Hepatocyte (in vitro differentiated cells): ENCODE results near the gene MYRIP.

ENCODE experiments used
- EZH2 ChIP-seq: fragments of 200-600 bp; sonication (generic); IDR thresholded peaks from 2 replicates; pipeline ENCODE4 v1.6.1; 2016; ENCODE audit warnings: antibody characterized with exemption, mild to moderate bottlenecking, borderline replicate concordance
- TF ChIP-seq, protein P1 (sequence below): fragments of 200-600 bp; sonication (generic); IDR thresholded peaks from 2 replicates; pipeline ENCODE4 v1.5.1; 2016; ENCODE audit warnings: antibody characterized with exemption, mild to moderate bottlenecking; ENCODE audit not compliant: poor library complexity

DNA sequence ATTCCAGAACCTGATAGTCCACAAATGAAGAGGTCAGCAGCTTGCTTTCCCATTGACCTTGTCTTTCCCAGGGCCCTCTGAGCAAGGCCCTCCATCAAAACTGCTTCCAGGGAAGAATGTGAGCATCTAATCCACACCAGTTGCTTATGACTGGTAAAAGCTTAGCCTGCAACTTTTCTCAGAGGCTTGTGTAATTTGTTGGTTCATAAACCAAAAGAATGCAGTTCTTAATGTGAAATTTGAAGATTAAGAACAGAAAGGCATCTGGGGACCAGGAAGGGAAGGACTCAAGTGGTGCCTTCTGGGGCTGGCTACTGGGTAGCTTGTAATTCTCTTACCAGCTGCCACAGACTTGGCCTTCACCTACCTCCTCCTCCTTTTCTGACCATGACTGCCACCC, 439.2 kb downstream of the MYRIP start:
- TF ChIP-seq, protein P1, sequence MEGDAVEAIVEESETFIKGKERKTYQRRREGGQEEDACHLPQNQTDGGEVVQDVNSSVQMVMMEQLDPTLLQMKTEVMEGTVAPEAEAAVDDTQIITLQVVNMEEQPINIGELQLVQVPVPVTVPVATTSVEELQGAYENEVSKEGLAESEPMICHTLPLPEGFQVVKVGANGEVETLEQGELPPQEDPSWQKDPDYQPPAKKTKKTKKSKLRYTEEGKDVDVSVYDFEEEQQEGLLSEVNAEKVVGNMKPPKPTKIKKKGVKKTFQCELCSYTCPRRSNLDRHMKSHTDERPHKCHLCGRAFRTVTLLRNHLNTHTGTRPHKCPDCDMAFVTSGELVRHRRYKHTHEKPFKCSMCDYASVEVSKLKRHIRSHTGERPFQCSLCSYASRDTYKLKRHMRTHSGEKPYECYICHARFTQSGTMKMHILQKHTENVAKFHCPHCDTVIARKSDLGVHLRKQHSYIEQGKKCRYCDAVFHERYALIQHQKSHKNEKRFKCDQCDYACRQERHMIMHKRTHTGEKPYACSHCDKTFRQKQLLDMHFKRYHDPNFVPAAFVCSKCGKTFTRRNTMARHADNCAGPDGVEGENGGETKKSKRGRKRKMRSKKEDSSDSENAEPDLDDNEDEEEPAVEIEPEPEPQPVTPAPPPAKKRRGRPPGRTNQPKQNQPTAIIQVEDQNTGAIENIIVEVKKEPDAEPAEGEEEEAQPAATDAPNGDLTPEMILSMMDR, result no peak
- TF ChIP-seq EZH2, result no peak
